PFSK-1 (cell line): ENCODE results near the gene PIKFYVE.

Experiments
- FOXP2 ChIP-seq: optimal IDR thresholded peaks from 2 replicates; pipeline ENCODE3; 2011; ENCODE audit warnings: borderline replicate concordance, control low read depth, inconsistent platforms; ENCODE audit not compliant: insufficient read depth; ENCODE audit errors: extremely low read length, extremely low read depth
- POLR2AphosphoS5 ChIP-seq: IDR thresholded peaks from 2 replicates; pipeline ENCODE4 v1.6.1; 2012; ENCODE audit warnings: low read depth, mild to moderate bottlenecking, control low read depth, low read length, moderate library complexity
- REST ChIP-seq, 2 experiments: IDR thresholded peaks; 2 replicates each; pipeline versions ENCODE4 v1.6.1 to v1.8.0; 2011 to 2012; ENCODE audit warnings: low read depth in 2 of 2, low read length in 2 of 2, control low read depth in 1 of 2, inconsistent platforms in 1 of 2, mild to moderate bottlenecking in 1 of 2, moderate library complexity in 1 of 2; ENCODE audit not compliant: insufficient read depth in 1 of 2
- SIN3A ChIP-seq: IDR thresholded peaks from 2 replicates; pipeline ENCODE4 v1.6.1; 2012; ENCODE audit warnings: mild to moderate bottlenecking, low read length, moderate library complexity, borderline replicate concordance; ENCODE audit not compliant: insufficient read depth
- TAF1 ChIP-seq: IDR thresholded peaks from 2 replicates; pipeline ENCODE4 v1.6.1; 2012; ENCODE audit warnings: low read length, control low read depth, borderline replicate concordance; ENCODE audit not compliant: insufficient read depth

The PIKFYVE gene

GRCh38 chr2:208354964-208355381 lies 88.9 kb downstream of the PIKFYVE start:
- TF ChIP-seq SIN3A (no peak), FOXP2 (no peak), TAF1 (no peak), POLR2AphosphoS5 (no peak), REST (IDR thresholded peaks at IDR 0.05; ENCODE audit: insufficient read depth in 1 of 2, low read depth in 2 of 2, low read length in 2 of 2) (no peak)

- TF ChIP-seq TAF1 = no peak
- TF ChIP-seq SIN3A = no peak
- no peak for TF ChIP-seq POLR2AphosphoS5
- no peak for TF ChIP-seq FOXP2
- no peak for TF ChIP-seq REST (IDR thresholded peaks at IDR 0.05; ENCODE audit: insufficient read depth in 1 of 2, low read depth in 2 of 2, low read length in 2 of 2)
Measured at GRCh38 chr2:208356846-208357574, 91.0 kb downstream of the PIKFYVE start.

GRCh38 chr2:208358758-208359631 lies 92.9 kb downstream of the PIKFYVE start:
- TF ChIP-seq REST (IDR thresholded peaks at IDR 0.05; ENCODE audit: insufficient read depth in 1 of 2, low read depth in 2 of 2, low read length in 2 of 2) (no peak), TAF1 (no peak), SIN3A (no peak), FOXP2 (no peak), POLR2AphosphoS5 (no peak)

- no peak for TF ChIP-seq POLR2AphosphoS5
Measured at GRCh38 chr2:208359632-208359986, 93.6 kb downstream of the PIKFYVE start.

GRCh38 chr2:208360259-208361076 lies 94.4 kb downstream of the PIKFYVE start:
- no peak for TF ChIP-seq TAF1
- no peak for TF ChIP-seq FOXP2
- no peak for TF ChIP-seq POLR2AphosphoS5
- TF ChIP-seq SIN3A = no peak
- no peak for TF ChIP-seq REST (IDR thresholded peaks at IDR 0.05; ENCODE audit: insufficient read depth in 1 of 2, low read depth in 2 of 2, low read length in 2 of 2)
